A673 (cell line): ENCODE measurements around the gene ACD. TPM values are rescaled to one million over a fixed set of nuclear protein-coding genes. Genes with fewer than 3 reads are reported as not detected.
A peak's percentile ranks its signal among the peaks of the same experiment; 100 is the strongest.

Experiments
- BruUV-seq: library from RNA; stranded (reverse); fragments of 400-500 nt; replicated peaks from 2 replicates; lab custom pipeline; 2021; lab: Mats Ljungman, UMichigan
- CTCF ChIA-PET: fragments of 300-600 bp; sonication (Branson Sonifier 250); formaldehyde crosslinking; loops from one replicate; lab custom pipeline; 2022; ENCODE audit warnings: antibody characterized with exemption; lab: Charles Lee
- POLR2A ChIA-PET: fragments of 300-600 bp; sonication (Branson Sonifier 250); formaldehyde crosslinking; loops from one replicate; lab custom pipeline; 2022; ENCODE audit warnings: antibody characterized with exemption; ENCODE audit not compliant: low non-redundant PET; lab: Charles Lee
- DNase-seq: peaks from one replicate; pipeline ENCODE4 v3.0.0-alpha.2; 2015; ENCODE audit warnings: low spot score
- H3K27ac ChIP-seq: fragments of 200-600 bp; sonication (generic); 2 replicates; pipeline ENCODE4 v1.5.1; 2016; ENCODE audit warnings: mixed run types, low read depth, mild to moderate bottlenecking, mixed read lengths, antibody characterized with exemption, low read length; ENCODE audit not compliant: poor library complexity, severe bottlenecking
- H3K27me3 ChIP-seq: fragments of 200-600 bp; sonication (generic); replicated peaks from 2 replicates; pipeline ENCODE4 v1.6.1; 2017; ENCODE audit warnings: mixed run types, low read depth, mild to moderate bottlenecking, mixed read lengths, antibody characterized with exemption, low read length; ENCODE audit not compliant: insufficient read depth, poor library complexity
- H3K36me3 ChIP-seq: fragments of 200-600 bp; sonication (generic); 2 replicates; pipeline ENCODE4 v1.6.1; 2016; ENCODE audit warnings: mixed run types, mild to moderate bottlenecking, mixed read lengths, antibody characterized with exemption, low read length; ENCODE audit not compliant: insufficient read depth, poor library complexity, severe bottlenecking
- H3K4me1 ChIP-seq: fragments of 200-600 bp; sonication (generic); 2 replicates; pipeline ENCODE4 v1.6.1; 2017; ENCODE audit warnings: mixed run types, mild to moderate bottlenecking, mixed read lengths, antibody characterized with exemption, low read length; ENCODE audit not compliant: insufficient read depth, poor library complexity, severe bottlenecking
- H3K4me3 ChIP-seq: fragments of 200-600 bp; sonication (generic); 2 replicates; pipeline ENCODE4 v1.5.1; 2016; ENCODE audit warnings: low read depth, mixed run types, mild to moderate bottlenecking, mixed read lengths, low read length; ENCODE audit not compliant: poor library complexity, severe bottlenecking
- H3K9me3 ChIP-seq: fragments of 200-600 bp; sonication (generic); 2 replicates; pipeline ENCODE4 v1.6.1; 2016; ENCODE audit warnings: mixed run types, low read depth, mild to moderate bottlenecking, mixed read lengths, antibody characterized with exemption, low read length; ENCODE audit not compliant: poor library complexity, severe bottlenecking
- CTCF ChIP-seq: fragments of 300-800, 200-600 bp; sonication (generic); conservative IDR thresholded peaks from 2 replicates; pipeline ENCODE4 v1.5.1; 2017; ENCODE audit warnings: low read depth, mild to moderate bottlenecking, antibody characterized with exemption, low read length, moderate library complexity, mixed read lengths
- EZH2 ChIP-seq: fragments of 200-600 bp; sonication (generic); IDR thresholded peaks from 2 replicates; pipeline ENCODE4 v1.6.1; 2017; ENCODE audit warnings: borderline replicate concordance, low read depth, mild to moderate bottlenecking, mixed read lengths, antibody characterized with exemption, low read length; ENCODE audit not compliant: poor library complexity, severe bottlenecking
- intact Hi-C: fragments of 100-400 bp; cut with micrococcal nuclease; formaldehyde crosslinking; loops from one replicate; pipeline ENCODE4 v1.10.0; 2022; ENCODE audit not compliant: unreplicated experiment
- total RNA-seq: library from RNA; stranded (reverse); gene quantifications from 2 replicates; pipeline ENCODE4 v1.2.3, GENCODE V29; 2021

The ACD gene
- total RNA-seq, 1 experiment from 2014 or later = 45.8 TPM

GRCh38 chr16:67674851-67675578 lies 15.0 kb upstream of the ACD start:
- ChIA-PET CTCF (interaction anchor here (0.5 kb wide), 1 partner anchor 142 kb away, joined by 3 read pairs; no protein-coding TSS in a partner anchor), POLR2A (no interaction called here)
- no TSS peak for BruUV-seq
- Histone ChIP-seq H3K27me3 (no peaks in the 10 kb centered on the region), H3K9me3 (no peaks in the 10 kb centered on the region), H3K4me1 (peaks cover 19% of the 10 kb centered on the region), H3K27ac (peak overlapping the region; percentile 77), H3K36me3 (no peaks in the 10 kb centered on the region), H3K4me3 (no peak overlapping the region)
- no peak for TF ChIP-seq EZH2
- no peak for TF ChIP-seq CTCF
- DNase-seq = no peak
- intact Hi-C loops = loop anchor here (5.0 kb wide), 1 partner anchor 132 kb away; the partner anchor contains the start of genes RANBP10 and TSNAXIP1

DNA sequence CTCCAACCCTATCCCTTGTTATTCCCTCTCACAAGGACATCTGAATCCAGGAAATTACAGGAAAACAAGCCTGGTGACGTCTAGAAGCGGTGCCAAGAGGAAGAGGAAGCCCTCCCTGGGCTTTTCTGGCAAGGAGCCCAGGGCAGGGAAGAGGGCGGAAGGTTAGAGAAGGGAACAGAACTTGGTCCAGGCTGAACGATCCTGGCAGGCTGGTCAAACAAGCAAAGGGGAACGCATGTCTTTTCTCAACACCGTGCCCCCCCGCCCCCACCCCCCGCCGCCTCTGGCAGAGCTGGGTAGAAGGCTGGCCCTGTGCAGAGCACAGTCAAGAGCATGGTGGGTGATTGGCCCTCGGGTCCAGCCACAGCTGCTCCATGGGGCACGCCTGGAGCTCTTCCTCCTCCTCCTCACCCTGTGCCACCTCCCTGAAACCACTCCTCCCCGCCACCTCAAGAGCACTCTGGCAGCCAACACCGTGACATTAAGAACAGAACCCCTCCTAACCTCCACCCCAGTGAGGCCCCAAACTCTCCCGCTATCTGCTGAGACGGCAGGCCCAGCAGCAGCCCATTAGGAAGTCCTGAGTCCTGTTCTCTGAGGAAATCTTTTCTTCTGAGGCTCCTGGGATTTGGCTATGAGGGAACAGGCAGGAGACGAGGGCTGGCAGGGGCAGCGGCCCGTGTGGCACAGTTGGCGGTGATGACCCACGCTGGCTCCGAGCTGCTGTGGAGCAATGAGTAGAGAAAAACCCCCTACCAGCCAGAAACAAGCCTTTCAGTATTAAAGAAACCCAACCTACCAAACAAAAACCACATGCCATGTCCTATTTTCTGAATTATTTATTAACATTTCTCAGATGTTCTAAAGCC lies 13.9 kb upstream of the ACD start:
- Histone ChIP-seq H3K4me1 (peaks cover 19% of the 10 kb centered on the region), H3K36me3 (no peaks in the 10 kb centered on the region), H3K27ac (peak overlapping the region; percentile 79), H3K27me3 (no peaks in the 10 kb centered on the region), H3K4me3 (no peak overlapping the region), H3K9me3 (no peaks in the 10 kb centered on the region)
- BruUV-seq = no TSS peak
- intact Hi-C loops = loop anchor here (1.0 to 5.0 kb wide), 2 partner anchors 133 to 254 kb away; partner anchors contain the start of genes RANBP10 and TSNAXIP1
- TF ChIP-seq CTCF (no peak), EZH2 (no peak)
- peak; percentile 78 for DNase-seq
- CTCF ChIA-PET = interaction anchor here (0.5 to 1.8 kb wide), 3 partner anchors 87 to 153 kb away, joined by 3 to 8 read pairs (median 3); no protein-coding TSS in a partner anchor
- POLR2A ChIA-PET = no interaction called here
